Measurements from ENCODE around the gene SUSD4.
"Not testable (repeated sequence)": the region's sequence is repeated elsewhere in the genome, so short reads cannot be mapped to it uniquely, and the experiment has no call there.

The SUSD4 gene

DNA sequence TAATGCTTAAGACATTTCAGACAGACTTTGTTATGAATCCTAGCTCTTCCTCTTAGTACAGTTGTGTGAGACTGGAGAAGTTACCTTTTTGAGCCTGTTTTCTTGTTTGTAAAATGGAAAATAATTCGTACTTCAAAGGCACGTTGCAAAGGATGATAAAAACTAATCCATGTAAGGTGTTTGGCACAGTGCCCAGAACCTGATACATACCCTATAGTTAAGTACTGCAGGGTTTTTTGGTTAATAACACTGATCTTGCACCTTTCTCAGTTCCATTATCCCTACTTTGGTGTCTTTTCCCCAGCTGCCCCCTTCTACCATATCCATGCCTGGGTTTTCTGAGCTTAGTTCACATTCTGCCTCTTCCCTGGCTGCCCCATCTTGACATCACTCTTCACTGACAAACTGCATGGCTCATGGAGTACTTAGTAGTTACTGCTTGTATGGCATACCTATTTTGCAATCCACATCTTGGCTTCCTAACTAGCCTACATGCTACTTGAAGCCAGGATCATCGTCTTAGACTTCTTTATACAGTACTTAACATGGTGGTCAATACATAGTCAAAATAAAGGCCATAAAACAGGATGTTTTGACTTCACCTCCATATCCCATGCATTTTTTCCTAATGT is 39.3 kb upstream of the SUSD4 start:
- no peak overlapping the region for H3K4me3 ChIP-seq (ENCODE audit: low read depth, low read length)
- no peak for DNase-seq (ENCODE audit: low read depth)
- TF ChIP-seq CTCF (IDR thresholded peaks at IDR 0.05; ENCODE audit: control insufficient read depth, extremely low read depth, insufficient read depth) = no peak

GRCh38 chr1:223402790-223403142 is 38.8 kb upstream of the SUSD4 start:
- no peak for DNase-seq (ENCODE audit: low read depth)
- no peak overlapping the region for H3K4me3 ChIP-seq (ENCODE audit: low read depth, low read length)
- no peak for TF ChIP-seq CTCF (IDR thresholded peaks at IDR 0.05; ENCODE audit: control insufficient read depth, extremely low read depth, insufficient read depth)

- no peak for DNase-seq (ENCODE audit: low read depth)
- H3K4me3 ChIP-seq (ENCODE audit: low read depth, low read length) = no peak overlapping the region
- no peak for TF ChIP-seq CTCF (IDR thresholded peaks at IDR 0.05; ENCODE audit: control insufficient read depth, extremely low read depth, insufficient read depth)
These were observed 38.2 kb upstream of the SUSD4 start for GRCh38 chr1:223401873-223402789.

- not testable (repeated sequence) for H3K4me3 ChIP-seq (ENCODE audit: low read depth, low read length); DNase-seq (ENCODE audit: low read depth)
These were observed 35.4 kb upstream of the SUSD4 start for GRCh38 chr1:223399393-223399792.

DNA sequence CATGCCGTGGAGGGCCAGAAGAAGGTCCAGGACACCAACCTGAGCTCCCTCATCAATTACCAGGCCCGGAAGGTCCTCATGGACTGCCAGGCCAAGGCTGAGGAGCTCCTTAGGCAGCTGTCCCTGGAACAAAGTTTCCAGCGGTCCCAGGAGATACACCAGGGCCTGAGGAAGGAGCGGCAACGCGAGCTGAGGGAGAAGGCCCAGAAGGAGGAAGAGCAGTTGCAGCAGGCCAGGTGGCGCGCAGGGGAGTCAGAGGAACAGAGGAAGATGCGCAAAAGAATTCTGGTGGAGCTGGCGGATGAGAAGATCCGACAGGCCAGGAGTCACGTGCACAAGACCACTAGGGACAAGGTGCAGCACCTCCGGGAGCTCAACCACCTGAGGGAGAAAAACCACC is 30.7 kb upstream of the SUSD4 start:
- no peak for DNase-seq (ENCODE audit: low read depth)
- no peak for TF ChIP-seq CTCF (IDR thresholded peaks at IDR 0.05; ENCODE audit: control insufficient read depth, extremely low read depth, insufficient read depth)
- no peak overlapping the region for H3K4me3 ChIP-seq (ENCODE audit: low read depth, low read length)

DNA sequence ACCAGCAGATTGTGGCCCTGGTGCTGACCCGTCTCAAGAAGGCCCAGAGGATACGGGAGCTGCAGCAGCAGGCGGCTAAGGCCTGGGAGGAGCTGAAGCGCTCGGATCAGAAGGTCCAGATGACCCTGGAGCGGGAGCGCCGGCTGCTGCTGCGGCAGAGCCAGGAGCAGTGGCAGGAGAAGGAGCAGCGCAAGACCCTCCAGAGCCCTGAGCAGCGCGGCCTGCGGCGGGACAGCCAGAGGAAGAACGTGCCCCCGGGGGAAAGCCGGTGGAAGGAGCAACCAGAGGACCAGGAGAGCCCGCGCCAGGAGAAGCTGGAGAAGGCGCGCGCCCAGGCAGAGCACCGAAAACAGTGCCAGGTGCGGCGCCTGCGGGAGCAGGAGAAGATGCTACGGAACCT is 30.3 kb upstream of the SUSD4 start:
- TF ChIP-seq CTCF (IDR thresholded peaks at IDR 0.05; ENCODE audit: control insufficient read depth, extremely low read depth, insufficient read depth) = no peak
- no peak for DNase-seq (ENCODE audit: low read depth)

GRCh38 chr1:223393275-223394214 is 29.6 kb upstream of the SUSD4 start, which contains the start of gene CCDC185:
Gene CCDC185 (plus strand): TSS chr1:223393415. CDS start chr1:223393476, 61 bp downstream.
- peak within 1 kb of the TSS; percentile 29 for H3K4me3 ChIP-seq (ENCODE audit: low read depth, low read length)
- DNase-seq (ENCODE audit: low read depth) = no peak

More for the DNA sequence above, 30.3 kb upstream of the SUSD4 start:
- no peak overlapping the region for H3K4me3 ChIP-seq (ENCODE audit: low read depth, low read length)

More at GRCh38 chr1:223393275-223394214, 29.6 kb upstream of the SUSD4 start, which contains the start of gene CCDC185:
- TF ChIP-seq CTCF (IDR thresholded peaks at IDR 0.05; ENCODE audit: control insufficient read depth, extremely low read depth, insufficient read depth) = no peak

Data from LNCaP clone FGC (cell line).